ENCODE data around the gene EFCAB13.

The EFCAB13 gene

DNA sequence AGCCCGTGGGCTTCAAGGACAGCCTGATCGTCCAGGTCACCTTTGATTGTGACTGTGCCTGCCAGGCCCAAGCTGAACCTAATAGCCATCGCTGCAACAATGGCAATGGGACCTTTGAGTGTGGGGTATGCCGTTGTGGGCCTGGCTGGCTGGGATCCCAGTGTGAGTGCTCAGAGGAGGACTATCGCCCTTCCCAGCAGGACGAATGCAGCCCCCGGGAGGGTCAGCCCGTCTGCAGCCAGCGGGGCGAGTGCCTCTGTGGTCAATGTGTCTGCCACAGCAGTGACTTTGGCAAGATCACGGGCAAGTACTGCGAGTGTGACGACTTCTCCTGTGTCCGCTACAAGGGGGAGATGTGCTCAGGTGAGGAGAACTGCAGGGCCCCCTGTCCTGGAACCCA is 31.5 kb upstream of the EFCAB13 start:
- DNase-seq, result no peak

- DNase-seq, result no peak
Measured at GRCh38 chr17:47295037-47295873, 28.5 kb upstream of the EFCAB13 start.

- DNase-seq, result no peak
Measured at GRCh38 chr17:47295874-47296255, 27.9 kb upstream of the EFCAB13 start.

- no peak for DNase-seq
Measured at GRCh38 chr17:47297661-47298400, 25.9 kb upstream of the EFCAB13 start.

GRCh38 chr17:47298712-47299111 is 25.0 kb upstream of the EFCAB13 start:
- DNase-seq, result no peak

GRCh38 chr17:47299239-47299910 is 24.4 kb upstream of the EFCAB13 start:
- no peak for DNase-seq

- no peak for DNase-seq
Measured at GRCh38 chr17:47300718-47301117, 23.0 kb upstream of the EFCAB13 start.

GRCh38 chr17:47301161-47301560 is 22.6 kb upstream of the EFCAB13 start:
- no peak for DNase-seq

DNA sequence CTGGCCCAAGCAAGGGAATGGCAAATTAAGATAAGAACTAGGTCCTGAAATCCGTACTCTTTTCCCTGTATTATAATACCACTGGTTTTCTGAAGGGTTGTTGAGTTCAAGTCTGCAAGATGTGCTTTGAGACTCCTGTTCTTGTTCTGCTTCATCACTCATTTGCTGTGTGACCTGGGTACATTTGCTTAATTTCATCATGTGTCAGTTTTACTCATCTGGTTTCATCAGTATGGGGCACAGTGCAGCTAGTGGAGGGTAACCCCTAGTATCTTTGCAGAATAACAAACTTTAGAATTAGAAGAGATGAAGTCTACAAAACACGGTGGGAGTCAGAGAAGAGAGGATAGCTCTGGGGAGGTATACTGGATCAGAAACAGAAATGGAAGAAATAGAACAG is 21.9 kb upstream of the EFCAB13 start:
- no peak for DNase-seq

DNA sequence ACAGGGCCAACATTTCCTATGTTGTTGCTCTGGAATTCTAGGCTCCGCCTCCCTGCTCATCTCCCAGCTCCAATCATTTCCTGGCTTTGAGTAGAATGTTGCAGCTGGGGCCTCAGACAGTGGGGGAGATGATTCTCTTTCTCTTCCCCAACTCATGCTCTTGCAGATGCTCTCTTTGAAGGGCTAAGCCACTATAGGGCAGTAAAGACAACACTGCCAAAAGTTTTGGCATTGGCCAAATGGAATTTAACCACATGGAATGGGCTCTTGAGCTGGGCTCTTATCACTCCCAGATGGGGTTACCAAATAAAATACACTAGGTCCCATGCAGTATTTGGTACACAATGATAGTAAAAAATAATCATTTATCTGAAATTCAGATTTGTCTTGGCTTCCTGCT is 19.6 kb upstream of the EFCAB13 start:
- no peak for DNase-seq

- DNase-seq, result no peak
Measured at GRCh38 chr17:47305302-47305923, 18.3 kb upstream of the EFCAB13 start.

GRCh38 chr17:47310186-47310733 is 13.5 kb upstream of the EFCAB13 start:
- DNase-seq, result no peak

DNA sequence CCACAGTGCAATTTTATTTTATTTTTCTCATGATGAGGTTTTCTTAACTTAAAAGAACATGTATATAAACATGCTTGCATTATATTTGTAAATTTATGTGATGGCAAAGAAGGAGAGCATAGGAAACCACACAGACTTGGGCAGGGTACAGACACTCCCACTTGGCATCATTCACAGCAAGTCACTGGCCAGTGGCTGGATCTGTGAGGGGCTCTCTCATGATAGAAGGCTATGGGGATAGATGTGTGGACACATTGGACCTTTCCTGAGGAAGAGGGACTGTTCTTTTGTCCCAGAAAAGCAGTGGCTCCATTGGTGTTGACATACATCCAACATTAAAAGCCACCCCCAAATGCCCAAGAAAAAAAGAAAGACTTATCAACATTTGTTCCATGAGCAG is 12.3 kb upstream of the EFCAB13 start:
- DNase-seq, result no peak

DNA sequence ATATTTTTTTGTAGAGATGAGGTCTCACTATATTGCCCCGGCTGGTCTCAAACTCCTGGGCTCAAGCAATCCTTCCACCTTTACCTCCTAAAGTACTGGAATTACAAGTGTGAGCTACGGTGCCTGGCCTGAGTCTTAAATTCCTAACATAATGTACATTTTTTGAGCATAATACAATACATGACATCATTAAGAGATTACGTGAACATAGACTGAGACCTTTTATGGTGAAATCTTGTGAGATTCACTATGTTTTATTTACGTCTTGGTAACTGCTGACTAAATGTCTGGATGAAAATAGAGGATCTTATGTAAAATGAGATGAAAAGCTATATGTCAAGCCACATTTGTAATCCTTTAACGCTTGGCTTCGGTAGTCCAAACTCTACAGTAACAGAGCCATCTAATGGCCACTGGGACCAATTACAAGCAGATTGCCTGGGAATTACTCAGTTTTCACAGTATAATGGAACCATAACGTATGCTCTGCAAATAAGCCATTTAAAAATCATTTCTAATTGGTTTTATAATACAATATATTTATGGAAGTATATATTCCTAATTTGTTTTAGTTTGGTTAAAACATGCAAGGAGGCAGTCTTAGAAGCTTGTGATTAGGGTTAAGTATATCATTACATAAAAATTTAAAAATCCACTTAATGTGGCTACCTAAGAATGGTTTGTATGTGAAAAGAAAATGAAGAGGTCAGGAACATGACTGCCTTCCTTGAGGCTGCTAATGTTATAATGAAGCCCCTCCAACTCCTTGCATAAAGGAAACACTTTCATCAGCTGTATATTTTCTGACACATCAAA is 8.1 kb upstream of the EFCAB13 start:
- peak; percentile 84 for DNase-seq

GRCh38 chr17:47316311-47316710 is 7.4 kb upstream of the EFCAB13 start:
- peak; percentile 60 for DNase-seq

DNA sequence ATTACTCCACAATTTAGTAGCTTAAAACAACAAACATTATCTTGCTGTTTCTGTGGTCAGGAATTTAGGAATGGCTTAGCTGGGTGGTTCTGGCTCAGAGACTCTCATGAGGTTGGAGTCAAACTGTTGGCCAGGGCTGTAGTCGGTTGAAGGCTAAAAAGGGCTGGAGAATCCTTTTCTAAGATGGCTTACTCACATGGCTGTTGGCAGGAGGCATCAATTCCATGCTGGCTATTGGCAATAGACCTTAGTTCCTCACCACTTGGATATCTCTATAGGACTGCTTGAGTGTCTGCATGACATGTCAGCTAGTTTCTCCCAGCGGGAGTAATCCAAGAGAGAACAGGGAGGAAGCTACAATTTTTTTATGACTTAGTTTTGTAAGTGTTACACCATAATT is 6.6 kb upstream of the EFCAB13 start:
- DNase-seq, result no peak

- no peak for DNase-seq
Measured at GRCh38 chr17:47318197-47318918, 5.4 kb upstream of the EFCAB13 start.

DNA sequence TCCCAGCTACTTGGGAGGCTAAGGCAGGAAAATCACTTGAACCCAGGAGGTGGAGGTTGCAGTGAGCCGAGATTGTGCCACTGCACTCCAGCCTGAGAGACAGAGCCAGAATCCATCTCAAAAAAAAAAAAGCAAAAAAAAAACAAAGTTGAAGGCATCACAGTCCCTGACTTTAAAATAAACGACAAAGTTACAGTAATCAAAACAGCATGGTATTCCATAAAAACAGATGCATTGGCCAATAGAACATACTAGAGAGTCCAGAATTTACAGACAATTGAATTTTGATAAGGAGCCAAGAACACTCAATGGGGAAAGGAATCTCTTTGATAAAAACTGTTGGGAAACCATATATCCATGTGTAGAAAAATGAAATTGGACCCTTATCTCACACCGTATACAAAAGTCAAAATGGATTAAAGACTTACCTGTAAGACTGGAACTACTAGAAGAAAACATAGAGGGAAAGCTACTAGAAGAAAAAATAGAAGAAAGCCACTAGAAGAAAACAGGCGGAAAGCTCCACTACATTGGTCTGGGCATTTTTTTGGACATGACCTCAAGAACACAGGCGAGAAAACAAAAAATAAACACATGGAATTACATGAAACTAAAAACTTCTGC is 2.8 kb upstream of the EFCAB13 start:
- DNase-seq, result no peak

DNA sequence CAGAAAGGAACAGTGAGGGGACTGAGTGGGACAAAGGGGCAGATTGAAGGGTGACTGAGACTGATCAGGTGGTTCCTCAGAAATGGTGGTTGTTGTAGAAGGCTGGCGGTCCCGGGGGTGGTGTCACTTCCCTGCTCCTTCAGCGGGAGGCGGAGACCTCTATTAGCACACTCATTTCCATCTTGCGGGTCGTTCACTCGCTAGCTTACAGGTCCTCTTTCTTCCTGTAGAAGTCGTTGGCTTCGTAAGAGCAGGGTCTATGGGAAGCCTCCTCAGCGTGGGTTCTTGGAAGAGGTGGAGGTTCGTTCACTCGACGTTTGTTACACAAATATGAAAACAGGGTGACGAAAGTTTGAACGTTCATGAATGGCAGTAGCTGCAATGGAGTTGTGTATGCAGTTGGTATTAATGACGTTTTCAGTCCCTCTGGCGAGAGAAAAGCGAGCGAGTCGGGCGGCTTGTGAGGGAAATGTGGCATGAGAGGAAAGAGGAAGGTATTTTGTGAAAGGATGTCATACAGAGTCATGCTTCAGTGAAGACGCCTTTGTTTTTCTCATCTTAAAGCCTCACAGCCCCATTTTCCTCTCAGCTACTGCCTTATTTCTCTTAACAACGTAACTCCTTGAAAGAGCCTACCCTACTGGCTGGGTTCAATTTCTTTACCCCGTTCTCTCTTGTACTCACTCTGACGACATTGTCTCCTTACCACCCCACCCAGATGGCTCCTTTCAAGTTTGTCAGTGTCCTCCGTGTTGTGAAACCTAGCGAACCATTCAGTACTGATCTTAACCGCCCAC is 667 bp downstream of the EFCAB13 start:
- peak; percentile 77 for DNase-seq

GRCh38 chr17:47325176-47325575 is 1.4 kb downstream of the EFCAB13 start:
- no peak for DNase-seq

Data from suppressor macrophage treated with lipopolysaccharide for 4 hours (primary cell).